Liver (tissue), 9 donors: ENCODE data around the gene DET1. TPM values are rescaled to one million over a fixed set of nuclear protein-coding genes. Genes with fewer than 3 reads are reported as not detected.

Experiments used
- DNase-seq: peaks from one replicate; pipeline ENCODE4 v3.0.0-alpha.2; 2017; ENCODE audit warnings: low spot score
- H3K27ac ChIP-seq, 2 donors: one replicate each; pipeline ENCODE4 v1.7.0; 2013; ENCODE audit warnings: inconsistent platforms in 2 of 2, low read length in 2 of 2, control low read depth in 1 of 2, low read depth in 1 of 2, mild to moderate bottlenecking in 1 of 2
- H3K27me3 ChIP-seq, 4 donors: one replicate each; pipeline versions ENCODE4 v1.6.1 to v1.7.0; 2013; ENCODE audit warnings: low read length in 3 of 4, inconsistent platforms in 1 of 4, mild to moderate bottlenecking in 1 of 4, moderate library complexity in 1 of 4; ENCODE audit not compliant: control insufficient read depth in 4 of 4, insufficient read depth in 4 of 4
- H3K36me3 ChIP-seq, 4 donors: one replicate each; pipeline versions ENCODE4 v1.6.1 to v1.7.0; 2013; ENCODE audit warnings: low read length in 3 of 4, mild to moderate bottlenecking in 3 of 4, low read depth in 1 of 4, moderate library complexity in 1 of 4; ENCODE audit not compliant: control insufficient read depth in 4 of 4, insufficient read depth in 3 of 4
- H3K4me1 ChIP-seq, 4 donors: one replicate each; pipeline versions ENCODE4 v1.6.1 to v1.7.0; 2013; ENCODE audit warnings: low read length in 3 of 4, mild to moderate bottlenecking in 3 of 4, moderate library complexity in 1 of 4; ENCODE audit not compliant: control insufficient read depth in 4 of 4, insufficient read depth in 4 of 4
- H3K4me3 ChIP-seq, 3 donors: one replicate each; pipeline versions ENCODE4 v1.6.1 to v1.7.0; 2013; ENCODE audit warnings: low read length in 3 of 3, control low read depth in 1 of 3, low read depth in 1 of 3, mild to moderate bottlenecking in 1 of 3
- H3K9ac ChIP-seq, 2 donors: one replicate each; pipeline ENCODE4 v1.7.0; 2013; ENCODE audit warnings: low read length in 2 of 2, mild to moderate bottlenecking in 2 of 2, moderate library complexity in 2 of 2, control low read depth in 1 of 2, low read depth in 1 of 2
- H3K9me3 ChIP-seq, 4 donors: one replicate each; pipeline versions ENCODE4 v1.6.1 to v1.7.0; 2013; ENCODE audit warnings: low read length in 3 of 4; ENCODE audit not compliant: control insufficient read depth in 4 of 4
- ATF3 ChIP-seq: IDR thresholded peaks from 2 replicates; pipeline ENCODE4 v1.6.1; 2016; ENCODE audit warnings: antibody characterized with exemption
- CTCF ChIP-seq: fragments of 150-350 bp; IDR thresholded peaks from 2 replicates; pipeline ENCODE4 v1.5.1; 2017; ENCODE audit warnings: improper control_type of control experiment, low read depth, low read length; ENCODE audit not compliant: missing input control
- FOXA1 ChIP-seq: IDR thresholded peaks from 2 replicates; pipeline ENCODE4 v1.6.1; 2016; ENCODE audit warnings: antibody characterized with exemption
- FOXA2 ChIP-seq: IDR thresholded peaks from 2 replicates; pipeline ENCODE4 v1.6.1; 2016; ENCODE audit warnings: antibody characterized with exemption
- GABPA ChIP-seq, 2 donors: IDR thresholded peaks in 1 of 2; conservative IDR thresholded peaks in 1 of 2; 2 replicates each; pipeline ENCODE4 v1.6.1; 2016; ENCODE audit warnings: antibody characterized with exemption in 2 of 2, mild to moderate bottlenecking in 1 of 2, moderate library complexity in 1 of 2
- HNF4A ChIP-seq, 2 donors: conservative IDR thresholded peaks; 2 replicates each; pipeline ENCODE4 v1.6.1; 2016; ENCODE audit warnings: antibody characterized with exemption in 2 of 2, mild to moderate bottlenecking in 2 of 2
- JUND ChIP-seq, 2 donors: IDR thresholded peaks; 2 replicates each; pipeline ENCODE4 v1.6.1; 2016; ENCODE audit warnings: antibody characterized with exemption in 2 of 2
- MAX ChIP-seq: IDR thresholded peaks from 2 replicates; pipeline ENCODE4 v1.6.1; 2016; ENCODE audit warnings: antibody characterized with exemption
- NR2F2 ChIP-seq: IDR thresholded peaks from 2 replicates; pipeline ENCODE4 v1.6.1; 2016; ENCODE audit warnings: antibody characterized with exemption
- RAD21 ChIP-seq, 2 donors: IDR thresholded peaks; 2 replicates each; pipeline ENCODE4 v1.6.1; 2016; ENCODE audit warnings: antibody characterized with exemption in 2 of 2, mild to moderate bottlenecking in 2 of 2
- RXRA ChIP-seq, 2 donors: IDR thresholded peaks; 2 replicates each; pipeline ENCODE4 v1.6.1; 2017 to 2018; ENCODE audit warnings: antibody characterized with exemption in 2 of 2, mild to moderate bottlenecking in 1 of 2
- TAF1 ChIP-seq: conservative IDR thresholded peaks from 2 replicates; pipeline ENCODE4 v1.6.1; 2016; ENCODE audit warnings: antibody characterized with exemption, mild to moderate bottlenecking
- YY1 ChIP-seq: IDR thresholded peaks from 2 replicates; pipeline ENCODE4 v1.6.1; 2016; ENCODE audit warnings: antibody characterized with exemption, mild to moderate bottlenecking
- WGBS: extraction: QIAGEN DNeasy Blood & Tissue Kit; methylation state at CpG from one replicate; pipeline ENCODE4 v1.1.7; 2013; 5-methylcytosine and 5-hydroxymethylcytosine counted together
- polyA plus RNA-seq, 2 donors: library from polyadenylated mRNA; stranded (reverse) in 1 of 2; unstranded in 1 of 2; fragments of 200-250 nt in 1 of 2; fragments of >200 nt in 1 of 2; fragmentation: Nextera tagmentation in 1 of 2; extraction: Ambion mirVana in 1 of 2; gene quantifications; one replicate each; pipeline versions ENCODE4 v1.2.1 to v1.2.3, GENCODE V29; 2013 to 2015
- total RNA-seq, 2 donors: library from RNA; depleted of rRNA; stranded (reverse); fragments of >200 nt; gene quantifications; one replicate each; pipeline ENCODE4 v1.2.3, GENCODE V29; 2014
- TF ChIP-seq, protein P1 (sequence below): IDR thresholded peaks from 2 replicates; pipeline ENCODE4 v1.6.1; 2016; ENCODE audit warnings: antibody characterized with exemption, mild to moderate bottlenecking
- donor health status: healthy.
- donor health status: healthy.
- donor health status: healthy.
- donor health status: healthy.
- donor health status: healthy.

Gene DET1
- total and polyA plus RNA-seq, 4 donors: 1.3 to 5.4 (median 2.4) TPM

GRCh38 chr15:88586401-88587162 is 40.1 kb upstream of the DET1 start:
- no peaks in the 10 kb centered on the region for H3K36me3 ChIP-seq
- no peak overlapping the region for H3K9ac ChIP-seq
- H3K4me3 ChIP-seq: no peak overlapping the region
- no peaks in the 10 kb centered on the region for H3K4me1 ChIP-seq
- no peak overlapping the region for H3K27ac ChIP-seq
- no peaks in the 10 kb centered on the region for H3K27me3 ChIP-seq
- WGBS: 65% methylated on average over 4 of the region's 4 CpGs
- TF ChIP-seq HNF4A (conservative IDR thresholded peaks at IDR 0.05) (no peak), TAF1 (no peak), MAX (no peak), FOXA1 (no peak), JUND (IDR thresholded peaks at IDR 0.05) (no peak), RAD21 (IDR thresholded peaks at IDR 0.05) (no peak), RXRA (IDR thresholded peaks at IDR 0.05) (no peak), NR2F2 (no peak)
- no peaks in the 10 kb centered on the region for H3K9me3 ChIP-seq
- no peak for DNase-seq

- H3K27me3 ChIP-seq: peaks cover 0 to 3% (median 0%) of the 10 kb centered on the region in 4 donors
- no peak overlapping the region for H3K9ac ChIP-seq
- 69% methylated on average over 4 of the region's 4 CpGs for WGBS
- no peak overlapping the region for H3K4me3 ChIP-seq
- no peak for TF ChIP-seq MAX
- TF ChIP-seq FOXA2: no peak
- no peak for TF ChIP-seq ATF3
- TF ChIP-seq, protein P1, sequence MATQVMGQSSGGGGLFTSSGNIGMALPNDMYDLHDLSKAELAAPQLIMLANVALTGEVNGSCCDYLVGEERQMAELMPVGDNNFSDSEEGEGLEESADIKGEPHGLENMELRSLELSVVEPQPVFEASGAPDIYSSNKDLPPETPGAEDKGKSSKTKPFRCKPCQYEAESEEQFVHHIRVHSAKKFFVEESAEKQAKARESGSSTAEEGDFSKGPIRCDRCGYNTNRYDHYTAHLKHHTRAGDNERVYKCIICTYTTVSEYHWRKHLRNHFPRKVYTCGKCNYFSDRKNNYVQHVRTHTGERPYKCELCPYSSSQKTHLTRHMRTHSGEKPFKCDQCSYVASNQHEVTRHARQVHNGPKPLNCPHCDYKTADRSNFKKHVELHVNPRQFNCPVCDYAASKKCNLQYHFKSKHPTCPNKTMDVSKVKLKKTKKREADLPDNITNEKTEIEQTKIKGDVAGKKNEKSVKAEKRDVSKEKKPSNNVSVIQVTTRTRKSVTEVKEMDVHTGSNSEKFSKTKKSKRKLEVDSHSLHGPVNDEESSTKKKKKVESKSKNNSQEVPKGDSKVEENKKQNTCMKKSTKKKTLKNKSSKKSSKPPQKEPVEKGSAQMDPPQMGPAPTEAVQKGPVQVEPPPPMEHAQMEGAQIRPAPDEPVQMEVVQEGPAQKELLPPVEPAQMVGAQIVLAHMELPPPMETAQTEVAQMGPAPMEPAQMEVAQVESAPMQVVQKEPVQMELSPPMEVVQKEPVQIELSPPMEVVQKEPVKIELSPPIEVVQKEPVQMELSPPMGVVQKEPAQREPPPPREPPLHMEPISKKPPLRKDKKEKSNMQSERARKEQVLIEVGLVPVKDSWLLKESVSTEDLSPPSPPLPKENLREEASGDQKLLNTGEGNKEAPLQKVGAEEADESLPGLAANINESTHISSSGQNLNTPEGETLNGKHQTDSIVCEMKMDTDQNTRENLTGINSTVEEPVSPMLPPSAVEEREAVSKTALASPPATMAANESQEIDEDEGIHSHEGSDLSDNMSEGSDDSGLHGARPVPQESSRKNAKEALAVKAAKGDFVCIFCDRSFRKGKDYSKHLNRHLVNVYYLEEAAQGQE: no peak
- no peak for TF ChIP-seq YY1
- no peak for TF ChIP-seq GABPA (IDR thresholded peaks at IDR 0.05 in 1 of 2, conservative IDR thresholded peaks at IDR 0.05 in 1 of 2)
- TF ChIP-seq NR2F2: no peak
- no peak for TF ChIP-seq CTCF
- TF ChIP-seq TAF1: no peak
- TF ChIP-seq HNF4A (conservative IDR thresholded peaks at IDR 0.05): no peak
- H3K9me3 ChIP-seq: no peaks in the 10 kb centered on the region
- DNase-seq: no peak
- H3K27ac ChIP-seq: no peak overlapping the region
- no peaks in the 10 kb centered on the region for H3K36me3 ChIP-seq
- H3K4me1 ChIP-seq: no peaks in the 10 kb centered on the region
These were observed 34.1 kb upstream of the DET1 start for GRCh38 chr15:88580532-88580931.
